Mammary epithelial cell (primary cell): ENCODE measurements around the gene KCNIP2.

Source experiments
- CTCF ChIP-seq, 2 donors: IDR thresholded peaks in 1 of 2; conservative IDR thresholded peaks in 1 of 2; 2 replicates each; pipeline ENCODE4 v1.5.1; 2011 to 2012; ENCODE audit warnings: inconsistent platforms in 2 of 2, low read length in 2 of 2, mild to moderate bottlenecking in 2 of 2, control low read depth in 1 of 2, low read depth in 1 of 2; ENCODE audit not compliant: insufficient read depth in 1 of 2; ENCODE audit errors: extremely low read depth in 1 of 2
- EZH2 ChIP-seq: IDR thresholded peaks from 2 replicates; pipeline ENCODE4 v1.6.1; 2012; ENCODE audit warnings: low read length, inconsistent platforms, borderline replicate concordance

- TF ChIP-seq CTCF (conservative IDR thresholded peaks at IDR 0.05 in 1 of 2, IDR thresholded peaks at IDR 0.05 in 1 of 2; ENCODE audit: extremely low read depth in 1 of 2, insufficient read depth in 1 of 2, low read depth in 1 of 2, low read length in 2 of 2), result no peak
- no peak for TF ChIP-seq EZH2
Measured at GRCh38 chr10:101784558-101784957, 59.0 kb downstream of the KCNIP2 start.
